HG03354 (cell line): ENCODE measurements around the gene CASP9.
"Not testable (repeated sequence)": the region's sequence is repeated elsewhere in the genome, so short reads cannot be mapped to it uniquely, and the experiment has no call there.

ENCODE experiments used
- ATAC-seq: cut with Tn5 transposase; IDR thresholded peaks from one replicate; pipeline ENCODE4 v1.9.1; 2021; ENCODE audit warnings: mild to moderate bottlenecking; ENCODE audit not compliant: unreplicated experiment, poor library complexity, severe bottlenecking

Gene CASP9

DNA sequence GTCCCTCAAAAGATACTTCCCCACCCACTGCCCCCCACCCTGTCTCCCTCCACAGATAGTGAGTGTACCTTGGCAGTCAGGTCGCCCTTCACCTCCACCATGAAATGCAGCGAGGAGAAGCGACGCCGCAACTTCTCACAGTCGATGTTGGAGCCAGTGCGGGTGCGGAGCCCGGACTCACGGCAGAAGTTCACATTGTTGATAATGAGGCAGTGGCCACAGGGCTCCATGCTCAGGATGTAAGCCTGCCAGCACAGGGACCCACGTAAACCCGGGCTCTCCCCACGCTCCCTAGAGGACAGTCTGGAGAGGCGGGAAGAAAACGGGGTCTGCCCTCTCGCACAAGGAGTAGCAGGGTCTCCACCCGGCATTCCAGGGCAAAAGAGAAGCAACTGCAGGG is 17.2 kb downstream of the CASP9 start:
- no peak for ATAC-seq

- no peak for ATAC-seq
Observed at GRCh38 chr1:15504436-15504835, 19.6 kb downstream of the CASP9 start.

DNA sequence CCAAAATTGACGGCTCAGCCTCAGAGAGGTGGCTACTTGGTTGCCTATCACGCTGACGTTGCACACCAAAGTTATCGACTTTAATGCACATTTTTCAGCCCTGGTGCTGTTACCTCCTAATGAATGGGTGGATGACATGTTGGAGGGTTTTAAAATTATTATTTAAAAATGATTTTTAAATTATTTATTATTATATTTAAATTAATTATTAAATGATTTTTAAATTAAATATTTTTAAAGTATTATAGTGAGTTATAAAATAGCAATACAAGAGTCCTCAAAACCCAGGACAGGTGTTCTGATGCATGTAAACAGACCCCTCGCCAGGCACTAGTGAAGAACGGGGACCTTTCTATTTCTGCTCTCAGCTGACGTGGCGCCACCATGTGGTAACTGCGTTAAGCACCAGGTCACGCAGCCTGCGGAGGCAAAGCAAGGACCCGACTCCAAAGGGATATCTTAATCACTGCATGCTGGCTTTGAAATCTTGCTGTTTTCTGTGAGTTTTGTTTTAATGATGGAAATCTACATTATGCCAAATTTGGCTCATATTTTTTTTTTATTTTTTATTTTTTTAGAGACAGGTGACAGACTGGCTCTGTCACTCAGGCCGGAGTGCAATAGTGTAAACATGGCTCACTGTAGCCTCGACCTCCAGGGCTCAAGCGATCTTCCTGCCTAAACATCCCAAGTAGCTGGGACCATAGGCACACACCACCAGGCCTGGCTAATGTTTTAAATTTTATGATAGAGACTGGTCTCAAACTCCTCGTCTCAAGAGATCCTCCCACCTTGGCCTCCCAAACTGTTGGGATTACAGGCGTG is 22.6 kb downstream of the CASP9 start:
- no peak for ATAC-seq

DNA sequence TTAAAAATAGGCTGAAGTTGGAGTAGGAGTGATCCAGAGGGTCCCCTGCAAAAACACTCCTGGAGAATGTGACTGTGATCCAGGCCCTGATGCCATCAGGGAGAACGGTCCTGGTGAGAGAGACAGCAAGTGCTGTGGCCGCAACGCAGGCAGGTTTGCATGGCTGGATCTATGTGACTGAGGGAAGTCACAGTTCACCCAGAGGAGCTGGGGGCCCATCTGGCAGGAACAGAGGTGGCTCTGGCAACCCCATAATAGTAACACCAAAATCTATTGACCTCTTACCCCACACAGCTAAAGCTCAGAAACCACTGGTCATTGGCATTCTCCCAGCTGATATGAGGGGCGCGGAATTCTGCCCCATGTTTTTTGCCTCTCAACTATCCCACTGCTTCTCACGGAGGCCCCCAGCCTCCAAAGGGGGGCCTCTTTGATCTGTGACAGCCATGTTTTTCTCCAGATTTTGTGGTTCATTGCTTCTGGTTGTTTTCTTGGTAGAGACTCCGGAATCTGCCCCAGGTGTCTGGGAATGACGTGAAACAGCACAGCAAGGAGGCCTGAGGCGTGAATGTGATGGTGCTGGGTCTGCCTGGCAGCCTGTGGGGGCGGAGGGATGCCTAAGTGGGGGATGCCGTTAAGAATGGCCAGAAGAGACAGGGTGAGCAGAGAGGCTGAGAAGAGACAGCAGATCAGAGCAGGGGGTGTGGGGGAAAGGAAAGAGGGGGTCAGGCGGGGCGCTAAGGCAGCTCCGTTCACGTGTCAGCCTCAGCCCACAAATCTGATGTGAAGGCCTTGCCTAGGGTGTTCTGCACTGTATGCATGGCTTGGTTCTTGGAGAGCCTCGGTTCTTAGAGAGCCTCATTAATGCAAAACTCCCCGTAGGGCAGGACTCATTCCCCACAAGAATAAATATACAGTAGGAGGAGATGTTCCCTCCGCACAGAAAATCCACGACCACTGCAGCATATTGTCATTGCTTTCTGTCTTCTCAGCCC is 23.5 kb downstream of the CASP9 start:
- no peak for ATAC-seq

GRCh38 chr1:15493869-15494390 is 30.1 kb downstream of the CASP9 start:
- no peak for ATAC-seq

DNA sequence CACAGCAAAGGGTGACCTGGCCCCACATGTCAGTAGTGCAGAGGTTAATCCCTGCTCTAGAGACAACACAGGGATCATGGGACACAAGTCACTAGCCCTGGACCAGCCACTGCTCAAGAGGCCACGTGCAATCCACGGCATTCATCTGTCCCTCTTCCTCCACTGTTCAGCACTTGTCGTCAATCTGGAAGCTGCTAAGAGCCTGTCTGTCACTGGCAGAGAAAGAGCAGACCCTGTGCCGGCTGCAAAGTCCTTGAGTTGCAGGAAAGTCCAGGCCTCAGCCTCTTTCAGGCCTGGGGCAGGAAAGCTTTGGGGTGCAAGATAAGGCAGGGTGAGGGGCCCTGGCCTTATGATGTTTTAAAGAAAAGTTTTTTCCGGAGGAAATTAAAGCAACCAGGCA is 31.4 kb downstream of the CASP9 start:
- no peak for ATAC-seq

DNA sequence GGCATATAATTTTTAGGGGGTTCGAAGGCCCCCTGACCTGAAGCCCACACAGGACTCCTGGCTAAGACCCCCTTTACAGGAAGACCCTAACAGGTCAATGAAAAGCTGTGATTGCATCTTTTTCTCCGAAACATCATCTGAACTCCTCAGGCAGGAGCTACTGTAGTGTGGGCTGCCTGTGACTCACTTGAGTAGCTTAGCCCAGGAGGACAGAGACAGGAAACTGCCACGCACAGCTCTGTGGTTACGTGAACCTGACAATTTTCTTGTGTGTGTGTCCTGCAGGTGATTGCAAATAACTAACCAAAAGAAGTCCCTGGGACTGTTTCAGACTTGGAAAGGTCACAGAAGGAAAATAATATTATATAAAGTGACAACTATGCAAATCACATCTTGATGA is 33.0 kb downstream of the CASP9 start:
- not testable (repeated sequence) for ATAC-seq

GRCh38 chr1:15489052-15489736 is 34.8 kb downstream of the CASP9 start:
- ATAC-seq, result no peak

DNA sequence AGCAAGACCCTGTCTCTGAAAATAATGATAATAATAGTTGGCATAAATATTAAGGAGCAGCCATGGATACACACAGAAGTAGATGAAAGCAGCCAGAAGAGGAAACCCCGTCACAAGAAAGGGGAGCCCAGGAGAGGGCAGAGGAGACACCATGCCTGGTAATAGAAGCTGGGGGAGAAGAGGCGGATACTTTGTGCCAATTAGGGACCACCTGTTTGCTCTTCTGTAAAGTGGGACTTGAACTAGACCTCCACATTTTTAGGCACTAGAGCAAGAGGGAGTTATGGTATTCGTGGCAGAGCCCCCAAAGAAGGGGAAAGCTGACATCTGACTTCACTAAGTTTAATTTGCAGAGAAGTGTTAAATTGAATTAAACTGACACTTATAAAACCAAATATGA is 35.6 kb downstream of the CASP9 start:
- ATAC-seq, result no peak

- ATAC-seq, result not testable (repeated sequence)
Observed at GRCh38 chr1:15486844-15487610, 37.0 kb downstream of the CASP9 start.

DNA sequence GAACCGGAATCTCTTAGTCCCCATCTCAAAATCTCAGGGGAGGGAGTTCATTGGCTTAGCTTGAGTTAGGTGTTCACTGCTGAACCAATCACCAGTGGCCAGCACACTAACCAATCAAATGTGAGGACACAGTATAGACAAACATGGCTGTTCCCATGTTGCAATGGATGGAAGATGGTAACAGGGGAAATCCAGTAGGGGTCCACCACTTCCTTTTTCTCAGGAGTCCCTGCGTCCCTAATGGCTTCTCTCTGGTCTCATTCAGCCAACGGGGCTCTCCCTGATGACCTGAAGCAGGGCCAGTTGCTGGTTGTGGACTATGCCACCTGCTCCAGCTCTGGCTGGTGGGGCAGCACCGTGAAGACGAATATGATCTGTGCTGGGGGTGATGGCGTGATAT is 38.4 kb downstream of the CASP9 start:
- ATAC-seq, result no peak

DNA sequence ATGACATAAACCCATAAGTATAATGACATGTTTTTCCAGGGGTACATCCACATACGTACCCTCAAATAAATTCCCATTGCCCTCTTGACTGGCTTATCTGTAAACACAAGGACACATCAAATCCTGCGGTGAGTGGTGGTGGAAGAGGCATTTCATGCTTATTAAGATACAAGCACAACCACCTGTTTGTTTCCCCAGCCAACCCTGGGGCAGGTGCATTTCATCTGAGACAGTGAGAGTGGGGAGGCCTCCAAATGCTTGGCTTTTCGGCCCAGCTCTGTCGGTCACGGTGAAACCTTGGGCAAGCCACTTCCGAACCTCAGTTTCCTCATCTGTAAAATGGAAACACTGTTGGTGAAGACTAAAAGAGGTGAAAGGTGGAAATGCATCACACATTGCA is 39.6 kb downstream of the CASP9 start:
- not testable (repeated sequence) for ATAC-seq

GRCh38 chr1:15483971-15484370 is 40.0 kb downstream of the CASP9 start:
- no peak for ATAC-seq

GRCh38 chr1:15482983-15483543 is 41.0 kb downstream of the CASP9 start:
- not testable (repeated sequence) for ATAC-seq

- ATAC-seq, result not testable (repeated sequence)
Observed at GRCh38 chr1:15482455-15482854, 41.6 kb downstream of the CASP9 start.

DNA sequence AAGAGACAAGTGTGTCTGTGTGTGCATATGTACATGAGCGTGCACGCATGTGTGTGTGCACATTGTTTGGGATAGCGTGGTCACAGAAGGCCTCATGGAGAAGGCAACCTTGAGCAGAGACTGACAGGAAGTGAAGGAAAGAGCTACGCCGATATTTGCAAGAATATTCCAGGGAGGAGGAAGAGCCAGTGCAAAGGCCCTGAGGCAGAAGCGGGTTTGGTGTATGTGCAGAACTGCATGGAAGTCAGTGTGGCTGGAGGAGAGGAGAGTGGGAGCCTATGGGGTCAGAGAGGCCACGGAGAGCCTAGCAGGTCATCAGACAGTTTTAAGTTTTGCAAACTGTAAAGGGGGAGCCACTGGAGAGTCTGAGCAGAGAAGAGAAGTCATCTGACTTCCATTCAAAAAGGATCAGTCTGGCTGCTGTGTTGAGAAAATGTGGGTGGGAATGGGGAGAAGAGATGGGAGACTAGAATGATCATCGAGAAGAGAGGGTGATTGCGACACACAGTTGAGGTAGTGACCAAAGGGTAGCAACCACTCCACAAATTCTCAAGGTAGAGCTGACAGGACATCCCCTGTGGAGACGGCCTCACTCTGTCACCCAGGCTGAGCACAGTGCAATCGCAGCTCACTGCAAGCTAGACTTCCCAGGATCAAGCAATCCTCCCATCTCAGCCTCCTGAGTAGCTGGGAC is 44.2 kb downstream of the CASP9 start:
- ATAC-seq, result no peak

DNA sequence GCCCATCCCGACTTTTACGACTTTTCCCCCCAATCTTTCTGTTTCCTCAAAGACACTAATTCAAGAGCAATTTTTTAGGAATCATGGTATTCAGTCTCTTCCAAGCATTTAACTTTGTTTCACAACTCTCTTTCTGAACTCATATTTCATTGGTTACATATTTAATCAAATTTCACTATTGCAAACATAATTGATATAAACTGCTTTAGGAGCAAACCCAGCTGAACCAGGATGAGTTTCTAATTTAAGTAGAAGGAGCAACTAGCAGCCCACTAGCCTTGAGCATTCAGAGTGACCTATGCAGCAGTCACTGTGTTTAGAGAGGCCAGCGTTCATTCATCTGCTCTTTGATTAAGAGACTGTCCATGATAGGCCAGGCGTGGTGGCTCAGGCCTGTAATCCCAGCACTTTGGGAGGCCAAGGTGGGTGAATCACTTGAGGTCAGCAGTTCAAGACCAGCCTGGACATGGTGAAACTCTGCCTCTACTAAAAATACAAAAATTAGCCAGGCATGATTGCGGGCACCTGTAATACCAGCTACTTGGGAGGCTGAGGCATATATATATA is 46.3 kb downstream of the CASP9 start:
- ATAC-seq, result no peak

DNA sequence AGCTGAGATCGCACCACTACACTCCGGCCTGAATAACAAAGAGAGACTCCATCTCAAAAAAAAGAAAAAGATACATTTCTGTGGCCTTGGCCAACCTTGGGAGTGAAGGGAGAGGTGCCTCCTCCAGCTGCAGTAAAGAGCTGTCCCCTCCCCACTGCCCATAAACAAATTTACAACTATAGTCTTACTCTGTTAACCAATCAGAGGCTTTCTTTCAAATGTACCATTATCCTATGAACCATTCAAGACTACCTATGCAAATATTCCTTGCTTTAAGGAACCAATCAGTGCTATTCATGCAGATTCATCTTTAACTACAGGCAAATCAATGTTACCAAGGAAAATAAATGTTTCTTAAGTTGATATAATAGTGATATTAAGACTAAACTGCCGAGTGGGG is 47.1 kb downstream of the CASP9 start:
- ATAC-seq, result no peak
